Thoracic aorta (tissue), 2 donors: ENCODE data around the gene PCNT. TPM values are rescaled to one million over a fixed set of nuclear protein-coding genes. Genes with fewer than 3 reads are reported as not detected.
A peak's percentile ranks its signal among the peaks of the same experiment; 100 is the strongest.

ENCODE experiments used
- ATAC-seq: fragments of 150-250 bp; one replicate; pipeline ENCODE4 v1.8.0; 2017; ENCODE audit warnings: low read depth; ENCODE audit not compliant: insufficient number of reproducible peaks, low FRiP score
- DNase-seq: peaks from one replicate; pipeline ENCODE4 v3.0.0-alpha.2; 2020; ENCODE audit warnings: low spot score
- H3K27ac ChIP-seq, 2 donors: fragments of 200-600 bp; sonication (generic); 1 replicate in 1 of 2; 2 replicates in 1 of 2; pipeline ENCODE4 v1.5.1; 2016; ENCODE audit warnings: mild to moderate bottlenecking in 2 of 2, moderate library complexity in 2 of 2
- H3K27me3 ChIP-seq: fragments of 200-600 bp; sonication (generic); replicated peaks from 2 replicates; pipeline ENCODE4 v1.6.0; 2016; ENCODE audit warnings: mild to moderate bottlenecking; ENCODE audit not compliant: insufficient read depth
- H3K36me3 ChIP-seq: fragments of 200-600 bp; sonication (generic); one replicate; pipeline ENCODE4 v1.5.1; 2016
- H3K4me1 ChIP-seq, 2 donors: fragments of 200-600 bp; sonication (generic); 1 replicate in 1 of 2; 2 replicates in 1 of 2; pipeline versions ENCODE4 v1.5.1 to v1.6.0; 2016; ENCODE audit warnings: low read depth in 2 of 2, mild to moderate bottlenecking in 1 of 2; ENCODE audit not compliant: control insufficient read depth in 1 of 2
- H3K4me3 ChIP-seq: fragments of 200-600 bp; sonication (generic); 2 replicates; pipeline ENCODE4 v1.5.1; 2016; ENCODE audit warnings: mild to moderate bottlenecking
- H3K9me3 ChIP-seq: fragments of 200-600 bp; sonication (generic); 2 replicates; pipeline ENCODE4 v1.5.1; 2016
- CTCF ChIP-seq: fragments of 200-600 bp; sonication (generic); IDR thresholded peaks from one replicate; pipeline ENCODE4 v1.5.1; 2019; ENCODE audit warnings: antibody characterized with exemption
- total RNA-seq, 2 donors: library from RNA; depleted of rRNA; stranded (reverse); fragments of >200 nt; gene quantifications; one replicate each; pipeline versions ENCODE4 v1.1.0 to v1.2.3, GENCODE V29; 2016

The PCNT gene
- total RNA-seq, 2 donors from 2014 or later = 46.8 to 51.4 TPM

DNA sequence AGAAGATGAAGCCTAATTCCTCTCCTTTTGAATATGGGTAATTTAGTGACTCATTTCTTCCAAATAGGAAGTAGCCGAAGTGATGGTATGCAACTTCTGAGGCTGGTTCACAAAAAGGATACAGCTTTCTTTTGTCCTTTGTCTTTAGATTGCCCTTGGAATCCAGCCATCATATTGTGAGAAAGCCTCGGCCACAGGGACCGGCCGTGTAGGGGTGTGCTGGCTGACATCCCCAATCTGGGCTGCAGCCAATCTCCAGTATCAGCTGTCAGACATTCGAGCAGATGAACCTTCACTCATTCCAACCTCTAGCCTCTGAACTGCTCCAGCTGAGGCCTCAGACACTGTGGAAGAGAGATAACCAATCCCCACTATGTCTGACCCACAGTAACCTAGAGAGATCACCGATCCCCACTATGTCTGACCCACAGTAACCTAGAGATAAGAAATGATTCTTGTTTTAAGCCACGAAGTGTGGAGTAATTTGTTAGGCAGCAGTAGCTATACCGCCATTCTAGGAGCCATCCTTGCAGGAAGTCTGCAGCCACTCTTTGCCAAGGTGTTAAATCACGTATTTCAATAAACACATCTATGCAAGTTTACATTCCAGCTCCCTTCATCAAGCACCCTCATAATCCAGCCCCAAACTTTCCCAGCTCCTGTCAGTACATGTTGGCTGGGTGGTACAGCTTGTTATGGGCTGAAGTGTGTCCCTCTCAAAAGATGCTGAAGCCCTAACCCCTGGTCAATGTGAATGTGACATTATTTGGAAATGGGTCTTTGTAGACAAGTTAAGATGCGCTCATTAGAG is 131.8 kb downstream of the PCNT start:
- Histone ChIP-seq H3K4me1 (peaks cover 13 to 47% of the 10 kb centered on the region in 2 donors), H3K27ac (no peak overlapping the region), H3K4me3 (no peak overlapping the region), H3K9me3 (no peaks in the 10 kb centered on the region), H3K27me3 (no peaks in the 10 kb centered on the region), H3K36me3 (no peaks in the 10 kb centered on the region)
- DNase-seq (no peak), ATAC-seq (no peak)
- no peak for TF ChIP-seq CTCF

- Histone ChIP-seq H3K4me3 (no peak overlapping the region), H3K36me3 (no peaks in the 10 kb centered on the region), H3K9me3 (no peaks in the 10 kb centered on the region), H3K4me1 (peaks cover 13 to 53% of the 10 kb centered on the region in 2 donors), H3K27me3 (no peaks in the 10 kb centered on the region), H3K27ac (no peak overlapping the region)
- DNase-seq (no peak), ATAC-seq (no peak)
- TF ChIP-seq CTCF = no peak
Measured at GRCh38 chr21:46456750-46457149, 132.8 kb downstream of the PCNT start.

DNA sequence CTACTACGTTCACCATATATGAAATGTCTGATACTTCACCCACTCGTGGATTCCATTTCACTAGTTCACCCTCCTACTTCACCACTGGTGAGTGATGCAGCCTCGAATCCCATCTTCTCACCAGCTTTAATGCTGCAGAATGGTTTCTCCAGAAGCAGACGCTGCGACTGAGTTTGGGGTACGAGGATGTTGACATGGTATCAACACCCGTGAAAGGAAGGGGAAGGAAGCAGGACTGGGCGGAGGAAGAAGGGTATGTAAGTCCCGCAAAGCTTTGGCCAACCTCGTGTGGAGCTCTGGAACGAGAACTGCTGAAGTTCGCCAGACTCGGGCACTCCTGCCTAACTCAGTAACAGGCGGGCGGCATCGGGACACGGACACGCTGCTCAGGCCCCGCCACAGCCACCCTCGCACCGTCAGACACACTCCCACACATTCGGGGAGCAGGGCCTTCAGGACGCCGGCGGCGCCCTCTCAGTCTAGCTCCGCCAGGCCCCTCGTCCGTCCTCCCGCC is 133.9 kb downstream of the PCNT start:
- no peaks in the 10 kb centered on the region for H3K36me3 ChIP-seq
- no peak for DNase-seq

DNA sequence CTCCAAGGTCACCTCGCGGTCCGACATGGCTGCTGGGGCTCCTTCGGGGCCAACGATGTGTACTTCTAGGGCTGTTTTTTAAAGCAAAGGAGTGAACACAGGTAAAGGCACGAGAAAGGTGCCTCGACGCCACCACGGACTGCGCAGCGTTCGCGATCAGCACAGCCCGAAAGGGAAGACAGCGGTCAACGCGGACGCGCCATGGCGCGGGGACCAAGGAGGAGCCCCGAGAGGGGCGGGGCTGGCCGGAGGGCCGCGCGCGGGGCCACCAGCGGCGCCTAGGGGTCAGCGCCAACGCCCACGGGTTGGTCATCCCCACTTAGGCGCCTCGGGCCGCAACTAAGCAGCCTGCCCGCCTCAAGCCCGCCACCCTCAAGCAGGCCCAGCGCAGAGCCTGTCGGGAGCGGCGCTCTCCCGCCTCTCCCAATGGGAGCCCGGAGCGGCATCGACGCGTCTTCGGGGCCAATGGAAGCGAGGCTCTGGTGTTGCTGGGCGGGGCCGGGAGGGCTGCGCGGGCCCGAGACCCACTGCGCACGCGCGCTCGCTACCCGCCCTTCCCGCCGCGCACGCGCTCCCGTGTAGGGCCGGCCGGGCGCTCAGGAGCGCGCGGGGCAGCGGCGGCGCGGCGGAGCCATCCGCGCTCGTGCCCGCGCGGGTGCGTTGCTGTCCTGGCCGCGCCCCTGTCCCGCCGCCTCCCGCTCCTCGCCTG is 134.5 kb downstream of the PCNT start, which contains the start of gene DIP2A:
TSS of gene DIP2A (plus strand) at position 577 of the 709 bp plus-strand sequence. CDS start 241 bp downstream, outside the sequence.
- TF ChIP-seq CTCF = no peak
- Histone ChIP-seq H3K27ac (peak within 1 kb of the TSS; percentile 70 to 73), H3K4me3 (peak within 1 kb of the TSS; percentile 91), H3K9me3 (no peaks in the 10 kb centered on the region), H3K36me3 (no peaks in the 10 kb centered on the region), H3K27me3 (no peaks in the 10 kb centered on the region), H3K4me1 (peaks cover 13 to 58% of the 10 kb centered on the region in 2 donors)
- ATAC-seq (peak; percentile 87), DNase-seq (peak; percentile 78)

More for the DNA sequence above, 133.9 kb downstream of the PCNT start:
- no peaks in the 10 kb centered on the region for H3K9me3 ChIP-seq
- H3K4me1 ChIP-seq = peaks cover 13 to 58% of the 10 kb centered on the region in 2 donors
- no peak for ATAC-seq
- no peak for TF ChIP-seq CTCF
- no peaks in the 10 kb centered on the region for H3K27me3 ChIP-seq
- H3K27ac ChIP-seq = peak overlapping the region; percentile 45 to 73
- H3K4me3 ChIP-seq = peak overlapping the region; percentile 91

DNA sequence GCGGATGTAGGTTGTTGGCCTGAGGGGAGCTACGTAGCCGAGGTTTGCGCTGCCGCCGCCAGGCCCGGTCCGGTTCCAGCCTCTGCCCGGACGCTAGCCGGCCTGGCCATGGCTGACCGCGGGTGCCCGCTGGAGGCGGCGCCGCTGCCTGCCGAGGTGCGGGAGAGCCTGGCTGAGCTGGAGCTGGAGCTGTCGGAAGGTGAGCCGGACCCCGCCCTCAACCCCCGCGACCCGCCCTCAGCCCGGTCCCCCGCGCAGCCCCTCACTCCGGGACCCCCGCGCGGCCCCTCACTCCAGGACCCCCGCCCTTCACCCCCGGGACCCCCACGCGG is 135.0 kb downstream of the PCNT start:
- ATAC-seq (no peak), DNase-seq (no peak)
- no peaks in the 10 kb centered on the region for H3K36me3 ChIP-seq
- no peak for TF ChIP-seq CTCF
- peaks cover 13 to 55% of the 10 kb centered on the region in 2 donors for H3K4me1 ChIP-seq
- no peaks in the 10 kb centered on the region for H3K27me3 ChIP-seq
- H3K9me3 ChIP-seq = no peaks in the 10 kb centered on the region
- peak overlapping the region in 1 of 2 donors; percentile 70 for H3K27ac ChIP-seq
- H3K4me3 ChIP-seq = peak overlapping the region; percentile 91
